Ascending aorta (tissue), 2 donors: ENCODE data around the gene EMX2. TPM values are rescaled to one million over a fixed set of nuclear protein-coding genes. Genes with fewer than 3 reads are reported as not detected.
A peak's percentile ranks its signal among the peaks of the same experiment; 100 is the strongest.

ENCODE experiments used
- DNase-seq, 2 donors: peaks; one replicate each; pipeline ENCODE4 v3.0.0-alpha.2; 2019; ENCODE audit warnings: low spot score in 2 of 2
- H3K27ac ChIP-seq, 2 donors: fragments of 200-600 bp; sonication (generic); one replicate each; pipeline ENCODE4 v1.5.1; 2016 to 2017; ENCODE audit warnings: mild to moderate bottlenecking in 1 of 2
- H3K27me3 ChIP-seq: fragments of 200-600 bp; sonication (generic); one replicate; pipeline ENCODE4 v1.5.1; 2017
- H3K36me3 ChIP-seq, 2 donors: fragments of 200-600 bp; sonication (generic); one replicate each; pipeline ENCODE4 v1.5.1; 2016
- H3K4me1 ChIP-seq, 2 donors: fragments of 200-600 bp; sonication (generic); one replicate each; pipeline ENCODE4 v1.5.1; 2016 to 2017; ENCODE audit warnings: mild to moderate bottlenecking in 1 of 2
- H3K4me3 ChIP-seq, 2 donors: fragments of 200-600 bp; sonication (generic); one replicate each; pipeline ENCODE4 v1.5.1; 2016 to 2017; ENCODE audit warnings: mild to moderate bottlenecking in 1 of 2
- H3K9me3 ChIP-seq, 2 donors: fragments of 200-600 bp; sonication (generic); one replicate each; pipeline ENCODE4 v1.5.1; 2016
- CTCF ChIP-seq, 3 experiments: fragments of 200-600 bp in 2 of 3; fragments of 450-650 bp in 1 of 3; sonication (generic) in 2 of 3; IDR thresholded peaks; one replicate each; pipeline ENCODE4 v1.5.1; 2016 to 2019; ENCODE audit warnings: antibody characterized with exemption in 3 of 3, mild to moderate bottlenecking in 1 of 3, moderate library complexity in 1 of 3
- intact Hi-C: fragments of 100-400 bp; cut with DNase I; formaldehyde crosslinking; loops from one replicate; pipeline ENCODE4 v1.15.1; 2023
- total RNA-seq: library from RNA; depleted of rRNA; stranded (reverse); fragments of >200 nt; gene quantifications from one replicate; pipeline ENCODE4 v1.1.0, GENCODE V29; 2016

The EMX2 gene
- total RNA-seq, 1 donor from 2014 or later, result not detected

GRCh38 chr10:117536072-117536865, 6.3 kb upstream of the EMX2 start:
- no peak for TF ChIP-seq CTCF (IDR thresholded peaks at IDR 0.05)
- H3K9me3 ChIP-seq, result no peaks in the 10 kb centered on the region
- intact Hi-C loops, result no loop called here
- H3K4me3 ChIP-seq, result no peak overlapping the region
- H3K27me3 ChIP-seq, result peaks cover 28% of the 10 kb centered on the region
- DNase-seq, result peak in 1 of 2 donors; percentile 52
- no peak overlapping the region for H3K27ac ChIP-seq
- H3K36me3 ChIP-seq, result no peaks in the 10 kb centered on the region
- peaks cover 11 to 15% of the 10 kb centered on the region in 2 donors for H3K4me1 ChIP-seq

GRCh38 chr10:117536866-117537435, 5.6 kb upstream of the EMX2 start:
- H3K9me3 ChIP-seq, result no peaks in the 10 kb centered on the region
- H3K4me3 ChIP-seq, result peak overlapping the region in 1 of 2 donors; percentile 17
- peaks cover 11 to 15% of the 10 kb centered on the region in 2 donors for H3K4me1 ChIP-seq
- no peak for DNase-seq
- intact Hi-C loops, result no loop called here
- no peak overlapping the region for H3K27ac ChIP-seq
- H3K36me3 ChIP-seq, result no peaks in the 10 kb centered on the region
- H3K27me3 ChIP-seq, result peaks cover 34% of the 10 kb centered on the region
- no peak for TF ChIP-seq CTCF (IDR thresholded peaks at IDR 0.05)

- peak overlapping the region; percentile 17 to 24 for H3K4me3 ChIP-seq
- intact Hi-C loops, result no loop called here
- H3K27me3 ChIP-seq, result peaks cover 39% of the 10 kb centered on the region
- no peaks in the 10 kb centered on the region for H3K36me3 ChIP-seq
- no peaks in the 10 kb centered on the region for H3K9me3 ChIP-seq
- no peak for DNase-seq
- TF ChIP-seq CTCF (IDR thresholded peaks at IDR 0.05), result peak; percentile 8 to 56 (median 33)
- no peak overlapping the region for H3K27ac ChIP-seq
- H3K4me1 ChIP-seq, result peaks cover 11 to 15% of the 10 kb centered on the region in 2 donors
Observed at GRCh38 chr10:117537436-117537903, 5.1 kb upstream of the EMX2 start.

- DNase-seq, result no peak
- intact Hi-C loops, result no loop called here
- H3K36me3 ChIP-seq, result no peaks in the 10 kb centered on the region
- peaks cover 12 to 15% of the 10 kb centered on the region in 2 donors for H3K4me1 ChIP-seq
- H3K27me3 ChIP-seq, result peaks cover 40% of the 10 kb centered on the region
- H3K27ac ChIP-seq, result no peak overlapping the region
- H3K4me3 ChIP-seq, result peak overlapping the region; percentile 17 to 24
- no peaks in the 10 kb centered on the region for H3K9me3 ChIP-seq
- no peak for TF ChIP-seq CTCF (IDR thresholded peaks at IDR 0.05)
Observed at GRCh38 chr10:117537904-117538524, 4.5 kb upstream of the EMX2 start.

- DNase-seq, result no peak
- TF ChIP-seq CTCF (IDR thresholded peaks at IDR 0.05), result no peak
- H3K9me3 ChIP-seq, result no peaks in the 10 kb centered on the region
- H3K4me1 ChIP-seq, result peaks cover 13 to 24% of the 10 kb centered on the region in 2 donors
- H3K27ac ChIP-seq, result no peak overlapping the region
- H3K27me3 ChIP-seq, result peaks cover 40% of the 10 kb centered on the region
- intact Hi-C loops, result no loop called here
- no peaks in the 10 kb centered on the region for H3K36me3 ChIP-seq
- H3K4me3 ChIP-seq, result no peak overlapping the region
Observed at GRCh38 chr10:117539361-117539773, 3.2 kb upstream of the EMX2 start.
